Lower leg skin (tissue), 4 donors: Measurements from ENCODE around the gene CD82. TPM values are rescaled to one million over a fixed set of nuclear protein-coding genes. Genes with fewer than 3 reads are reported as not detected.

ENCODE experiments used
- DNase-seq, 2 donors: peaks; one replicate each; pipeline ENCODE4 v3.0.0-alpha.2; 2019; ENCODE audit warnings: low spot score in 2 of 2
- H3K4me3 ChIP-seq: fragments of 200-600 bp; sonication (generic); 2 replicates; pipeline ENCODE4 v1.5.1; 2017; ENCODE audit warnings: mild to moderate bottlenecking, low read depth; ENCODE audit not compliant: poor library complexity, severe bottlenecking
- POLR2A ChIP-seq, 2 donors: fragments of 450-650 bp; IDR thresholded peaks; one replicate each; pipeline ENCODE4 v1.6.1; 2016 to 2017; ENCODE audit warnings: antibody characterized with exemption in 2 of 2, mild to moderate bottlenecking in 1 of 2, moderate library complexity in 1 of 2
- WGBS, 2 donors: methylation state at CpG; one replicate each; pipeline ENCODE4 v1.1.5; 2018; 5-methylcytosine and 5-hydroxymethylcytosine counted together
- intact Hi-C: fragments of 100-400 bp; cut with DNase I; formaldehyde crosslinking; loops from one replicate; pipeline ENCODE4 v1.15.0; 2023; ENCODE audit warnings: low total_unique reads
- total RNA-seq, 4 donors: library from RNA; depleted of rRNA; stranded (reverse); fragments of >200 nt; gene quantifications; one replicate each; pipeline ENCODE4 v1.1.0, GENCODE V29; 2016
- TF ChIP-seq, protein P1 (sequence below), 3 donors: fragments of 450-650 bp; IDR thresholded peaks; one replicate each; pipeline ENCODE4 v1.5.1; 2016; ENCODE audit warnings: antibody characterized with exemption in 3 of 3, mild to moderate bottlenecking in 3 of 3, moderate library complexity in 2 of 3

Gene CD82
- total RNA-seq, 4 donors from 2014 or later: 47.1 to 95.4 (median 76.6) TPM

DNA sequence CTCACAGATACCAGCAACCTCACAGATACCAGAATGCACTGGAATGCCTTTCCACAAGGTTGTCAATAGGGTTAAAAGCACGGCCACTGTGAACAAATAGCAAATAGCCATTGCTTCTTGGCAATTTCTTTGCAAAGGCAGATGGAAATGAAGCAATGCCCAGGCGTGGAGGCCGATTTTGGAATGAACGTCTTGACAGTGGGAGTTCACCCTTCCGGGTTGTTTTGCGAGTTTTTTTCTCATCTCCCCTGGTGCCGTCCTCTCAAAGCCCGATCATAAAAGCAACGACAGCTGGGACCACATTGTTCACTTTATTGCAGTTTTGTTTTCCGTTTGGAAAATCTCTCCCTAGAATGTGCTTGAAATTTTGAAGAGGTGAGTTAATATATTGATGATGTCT lies 38.0 kb upstream of the CD82 start:
- no peak for DNase-seq
- intact Hi-C loops: no loop called here
- H3K4me3 ChIP-seq: no peak overlapping the region
- WGBS, 2 donors: 59 to 67% methylated on average over 10 of the region's 10 CpGs
- TF ChIP-seq POLR2A (IDR thresholded peaks at IDR 0.05): no peak
- TF ChIP-seq, protein P1, sequence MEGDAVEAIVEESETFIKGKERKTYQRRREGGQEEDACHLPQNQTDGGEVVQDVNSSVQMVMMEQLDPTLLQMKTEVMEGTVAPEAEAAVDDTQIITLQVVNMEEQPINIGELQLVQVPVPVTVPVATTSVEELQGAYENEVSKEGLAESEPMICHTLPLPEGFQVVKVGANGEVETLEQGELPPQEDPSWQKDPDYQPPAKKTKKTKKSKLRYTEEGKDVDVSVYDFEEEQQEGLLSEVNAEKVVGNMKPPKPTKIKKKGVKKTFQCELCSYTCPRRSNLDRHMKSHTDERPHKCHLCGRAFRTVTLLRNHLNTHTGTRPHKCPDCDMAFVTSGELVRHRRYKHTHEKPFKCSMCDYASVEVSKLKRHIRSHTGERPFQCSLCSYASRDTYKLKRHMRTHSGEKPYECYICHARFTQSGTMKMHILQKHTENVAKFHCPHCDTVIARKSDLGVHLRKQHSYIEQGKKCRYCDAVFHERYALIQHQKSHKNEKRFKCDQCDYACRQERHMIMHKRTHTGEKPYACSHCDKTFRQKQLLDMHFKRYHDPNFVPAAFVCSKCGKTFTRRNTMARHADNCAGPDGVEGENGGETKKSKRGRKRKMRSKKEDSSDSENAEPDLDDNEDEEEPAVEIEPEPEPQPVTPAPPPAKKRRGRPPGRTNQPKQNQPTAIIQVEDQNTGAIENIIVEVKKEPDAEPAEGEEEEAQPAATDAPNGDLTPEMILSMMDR (IDR thresholded peaks at IDR 0.05): no peak

DNA sequence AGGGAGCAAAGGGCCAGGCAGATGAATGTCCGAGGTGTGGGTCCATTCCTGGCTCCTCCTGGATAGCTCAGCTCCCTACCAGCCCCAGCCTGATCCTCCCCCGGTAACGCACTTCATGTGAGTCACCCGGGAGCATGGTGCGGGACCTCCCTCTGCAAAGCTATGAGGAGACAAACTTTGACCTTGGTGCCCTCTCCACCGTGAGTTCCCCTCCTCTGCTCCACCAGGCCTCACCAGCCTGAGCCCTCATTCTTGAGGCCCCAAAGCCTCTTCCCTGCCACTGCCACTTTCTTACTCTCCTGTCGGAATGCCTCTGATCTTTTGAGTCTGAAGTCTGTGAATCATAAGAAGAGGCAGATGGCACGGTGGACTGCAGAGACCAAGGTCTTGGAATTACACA lies 37.4 kb upstream of the CD82 start:
- 80 to 84% methylated on average over 8 of the region's 8 CpGs for WGBS, 2 donors
- DNase-seq: no peak
- H3K4me3 ChIP-seq: no peak overlapping the region
- TF ChIP-seq, protein P1 (IDR thresholded peaks at IDR 0.05): no peak
- no peak for TF ChIP-seq POLR2A (IDR thresholded peaks at IDR 0.05)
- intact Hi-C loops: no loop called here

DNA sequence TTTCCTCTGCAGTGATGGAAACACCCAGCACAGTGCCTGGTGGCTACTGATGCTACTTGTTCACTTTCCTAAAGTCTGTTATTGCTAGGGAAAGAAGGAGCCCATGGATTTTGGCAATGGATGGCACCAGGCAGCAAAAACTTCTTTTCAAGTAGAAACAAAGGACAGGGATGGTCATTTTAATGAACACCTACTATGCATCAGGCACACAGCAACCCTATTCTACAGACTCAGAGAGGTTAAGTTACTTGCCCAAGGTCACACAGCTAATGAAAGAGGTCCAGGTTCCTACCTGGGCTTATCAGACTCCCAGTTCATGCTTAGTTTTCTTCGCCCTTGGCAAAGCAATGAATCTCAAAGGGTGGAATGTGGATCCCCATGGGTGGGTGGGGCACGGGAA lies 36.9 kb upstream of the CD82 start:
- intact Hi-C loops: no loop called here
- H3K4me3 ChIP-seq: no peak overlapping the region
- no peak for DNase-seq
- TF ChIP-seq, protein P1 (IDR thresholded peaks at IDR 0.05): no peak
- TF ChIP-seq POLR2A (IDR thresholded peaks at IDR 0.05): no peak
- WGBS, 2 donors: 94 to 95% methylated on average over 2 of the region's 2 CpGs

DNA sequence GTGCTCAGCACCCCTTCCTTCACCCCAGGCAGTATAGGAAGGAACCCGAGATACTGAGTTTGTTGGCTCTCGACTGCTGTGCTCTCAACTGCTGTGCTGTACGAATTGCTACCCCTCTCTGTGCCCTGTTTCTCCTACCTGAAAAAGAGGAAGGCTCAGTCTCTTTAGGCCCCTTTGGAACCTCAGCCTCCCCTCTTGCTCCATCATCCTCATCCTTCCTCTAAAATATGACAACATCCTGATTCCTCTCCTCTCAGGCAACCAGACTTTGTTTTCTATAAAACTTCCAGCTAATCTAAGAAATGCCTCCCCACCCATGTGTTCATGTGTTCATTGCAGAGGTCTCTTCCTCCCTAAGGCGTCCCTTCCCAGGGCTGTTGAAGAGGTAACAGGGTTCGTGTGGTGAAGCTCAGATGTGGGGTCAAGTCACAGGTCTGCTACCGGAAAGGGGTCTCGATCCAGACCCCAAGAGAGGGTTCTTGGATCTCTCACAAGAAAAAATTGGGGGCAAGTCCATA lies 35.5 kb upstream of the CD82 start:
- TF ChIP-seq POLR2A (IDR thresholded peaks at IDR 0.05): no peak
- TF ChIP-seq, protein P1 (IDR thresholded peaks at IDR 0.05): no peak
- intact Hi-C loops: no loop called here
- 85 to 86% methylated on average over 7 of the region's 7 CpGs for WGBS, 2 donors
- no peak for DNase-seq
- H3K4me3 ChIP-seq: no peak overlapping the region

DNA sequence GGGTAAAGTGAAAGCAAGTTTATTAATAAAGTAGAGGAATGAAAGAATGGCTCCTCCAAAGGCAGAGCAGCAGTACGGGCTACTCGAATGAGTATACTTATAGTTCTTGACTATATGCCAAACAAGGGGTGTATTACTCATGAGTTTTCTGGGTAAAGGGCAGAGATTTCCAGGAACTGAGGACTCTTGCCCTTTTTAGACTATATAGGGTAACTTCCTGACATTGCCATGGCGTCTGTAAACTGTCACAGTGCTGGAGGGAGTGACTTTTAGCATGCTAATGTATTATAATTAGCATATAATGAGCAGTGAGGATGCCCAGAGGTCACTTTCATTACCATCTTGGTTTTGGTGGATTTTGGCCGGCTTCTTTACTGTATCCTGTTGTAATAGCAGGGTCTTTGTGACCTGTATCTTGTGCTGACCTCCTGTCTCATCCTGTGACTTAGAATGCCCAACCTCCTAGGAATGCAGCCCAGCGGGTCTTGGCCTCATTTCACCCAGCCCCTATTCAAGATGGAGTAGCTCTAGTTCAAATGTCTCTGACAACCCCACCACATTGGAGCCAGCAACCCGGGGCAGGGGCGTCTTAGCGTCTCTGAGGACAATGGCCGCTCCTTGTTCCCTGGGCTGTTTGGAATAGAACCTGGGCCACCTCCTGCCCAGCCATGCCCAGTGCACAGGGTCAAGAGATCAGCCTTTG lies 34.9 kb upstream of the CD82 start:
- no peak for TF ChIP-seq POLR2A (IDR thresholded peaks at IDR 0.05)
- TF ChIP-seq, protein P1 (IDR thresholded peaks at IDR 0.05): no peak
- 56 to 64% methylated on average over 9 of the region's 9 CpGs for WGBS, 2 donors
- intact Hi-C loops: no loop called here
- no peak overlapping the region for H3K4me3 ChIP-seq
- DNase-seq: no peak

DNA sequence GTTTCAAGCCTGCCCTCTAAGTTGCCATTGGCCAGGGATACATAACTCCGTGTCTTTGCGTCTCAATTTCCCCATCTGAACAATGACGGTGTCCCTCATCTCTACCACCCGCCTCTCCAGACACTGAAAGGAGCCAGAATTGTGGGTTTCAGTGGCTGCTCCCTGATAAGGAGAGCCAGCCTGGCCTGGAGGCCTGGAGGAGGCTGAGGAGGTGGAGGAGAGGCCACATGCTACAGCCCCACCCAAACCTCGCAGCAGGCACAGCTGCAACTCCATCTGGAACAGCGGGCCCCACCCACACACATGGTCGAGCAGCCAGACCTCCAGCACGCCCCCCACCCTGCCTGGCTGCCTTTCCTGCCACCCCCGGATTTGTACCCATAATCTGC lies 34.4 kb upstream of the CD82 start:
- intact Hi-C loops: no loop called here
- 57 to 61% methylated on average over 7 to 9 of the region's 9 CpGs for WGBS, 2 donors
- no peak for TF ChIP-seq POLR2A (IDR thresholded peaks at IDR 0.05)
- TF ChIP-seq, protein P1 (IDR thresholded peaks at IDR 0.05): no peak
- DNase-seq: no peak
- no peak overlapping the region for H3K4me3 ChIP-seq
